GM12874 (cell line): ENCODE results near the gene PFKFB2.

Source experiments
- CTCF ChIP-seq: IDR thresholded peaks from 2 replicates; pipeline ENCODE4 v1.5.1; 2011; ENCODE audit warnings: low read depth, mild to moderate bottlenecking, control low read depth, low read length, moderate library complexity; ENCODE audit not compliant: insufficient read depth

The PFKFB2 gene

DNA sequence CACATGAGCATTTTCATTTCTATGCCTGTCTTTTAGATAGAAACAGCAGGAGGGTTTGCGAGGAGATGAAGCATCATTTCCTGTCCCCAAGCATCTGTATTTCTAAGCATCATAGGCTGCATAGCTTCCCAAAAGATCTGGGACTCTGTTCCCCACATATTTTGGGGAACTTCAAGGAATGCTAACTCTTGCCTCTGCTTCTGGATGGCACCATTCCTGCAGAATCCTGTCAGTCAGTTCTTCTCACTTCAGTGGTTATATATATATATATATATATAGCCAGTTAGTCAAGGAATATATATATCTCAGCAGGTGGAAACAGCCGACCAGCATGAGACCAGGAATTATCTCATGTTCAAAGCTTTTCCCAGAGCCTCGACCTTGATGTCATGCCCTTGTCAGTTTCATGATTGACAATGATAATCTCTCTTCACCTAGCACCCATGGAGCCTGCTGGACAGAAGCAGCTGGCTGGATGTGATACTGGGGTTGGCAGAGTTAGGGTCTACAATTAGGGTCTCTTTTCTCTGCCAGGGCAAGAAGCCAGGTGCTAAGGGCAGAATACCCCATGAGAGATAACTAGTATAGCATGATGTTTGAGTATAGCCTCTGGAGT, 2.4 kb downstream of the PFKFB2 start:
- TF ChIP-seq CTCF = no peak

DNA sequence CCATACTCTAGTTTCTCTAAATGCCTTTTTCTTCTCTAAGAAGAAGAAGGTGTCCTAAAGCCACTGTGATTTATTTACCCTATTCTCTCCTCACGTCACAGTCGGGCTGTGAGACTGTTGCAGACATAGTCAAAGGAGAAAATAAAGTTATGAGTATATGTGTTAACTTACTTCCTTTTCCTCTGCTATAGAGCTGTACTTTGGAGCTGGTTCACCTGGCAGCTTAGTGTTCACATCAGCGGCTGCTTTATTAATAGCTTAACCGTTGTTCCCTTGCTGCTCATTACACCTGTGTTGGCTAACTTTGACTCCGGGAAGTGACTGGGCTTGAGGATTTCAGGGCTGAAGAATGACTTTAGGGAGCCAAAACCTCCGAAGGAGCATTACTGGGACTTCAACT, 3.6 kb downstream of the PFKFB2 start:
- no peak for TF ChIP-seq CTCF

- TF ChIP-seq CTCF = no peak
These were observed 5.2 kb downstream of the PFKFB2 start for GRCh38 chr1:207058252-207058651.

DNA sequence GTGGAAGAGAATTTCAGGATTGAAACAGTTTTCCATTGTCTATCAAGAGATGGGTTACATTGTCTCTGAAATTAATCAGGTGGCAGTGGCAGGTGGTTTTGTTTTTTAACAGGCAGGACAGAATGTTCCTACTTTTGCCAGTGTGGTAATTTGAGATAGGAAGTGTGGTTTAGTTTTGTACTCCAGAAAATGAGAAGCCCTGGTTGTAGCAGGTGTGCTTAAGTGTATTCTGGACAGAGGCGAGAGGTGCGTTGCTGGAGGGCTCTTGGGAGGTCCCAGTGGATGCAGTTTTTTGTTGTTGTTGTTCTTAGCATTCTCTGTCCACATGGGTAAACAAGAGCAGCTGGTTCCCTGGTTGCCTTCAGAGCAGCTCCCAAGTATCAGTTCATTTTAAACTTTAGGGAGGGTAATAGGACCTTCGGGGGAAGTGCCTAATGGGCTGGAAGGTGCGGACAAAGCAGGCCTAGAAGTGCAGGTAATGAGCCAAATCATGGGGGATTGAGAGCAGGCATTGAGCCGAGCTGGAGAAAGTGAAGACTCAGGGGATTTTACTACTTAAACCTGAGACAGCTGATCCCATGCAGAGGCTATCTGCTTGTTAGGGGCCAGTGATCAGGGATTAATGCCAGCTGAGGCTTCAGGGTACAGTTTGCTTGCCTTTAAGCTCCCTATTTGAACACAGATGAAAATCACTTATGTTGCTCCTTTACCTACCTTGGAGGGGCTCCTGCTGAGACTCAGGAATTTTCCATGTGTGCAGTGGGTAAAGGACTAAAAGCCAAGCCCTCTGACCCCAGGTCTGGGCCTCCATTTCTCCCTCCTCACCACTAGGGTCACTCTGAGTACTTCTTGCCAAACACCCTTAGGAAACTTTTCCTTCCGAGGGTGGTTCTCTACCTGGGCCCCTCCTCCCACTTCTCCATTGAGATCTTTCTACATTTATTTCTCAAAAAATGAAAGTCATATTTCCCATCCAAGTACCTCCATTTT, 6.1 kb downstream of the PFKFB2 start:
- TF ChIP-seq CTCF = 0 out of 2 replicates have a peak, but pooled peaks have one; percentile 8

DNA sequence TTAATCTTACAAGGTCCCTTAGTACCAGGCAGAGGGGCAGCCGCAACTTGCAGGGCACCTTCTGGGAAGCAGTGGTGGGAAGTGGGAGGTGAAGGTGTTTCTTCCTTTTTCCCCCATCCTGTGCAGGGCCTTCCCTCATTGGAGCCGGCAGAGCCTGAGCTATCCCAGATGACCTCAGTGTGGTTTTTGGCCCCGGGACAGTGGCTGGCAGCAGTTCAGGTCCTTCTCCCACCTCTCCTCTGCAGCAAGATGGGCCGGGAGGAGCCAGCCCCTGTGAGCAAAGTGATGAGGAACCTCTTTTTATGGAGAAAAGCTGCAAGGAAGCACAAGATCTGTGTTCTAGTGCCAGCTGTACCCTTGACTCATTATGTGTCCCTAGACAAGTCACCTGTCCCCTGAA, 6.8 kb downstream of the PFKFB2 start:
- TF ChIP-seq CTCF = no peak

GRCh38 chr1:207060596-207060995, 7.5 kb downstream of the PFKFB2 start:
- no peak for TF ChIP-seq CTCF

GRCh38 chr1:207062058-207062457, 9.0 kb downstream of the PFKFB2 start:
- TF ChIP-seq CTCF = no peak
